KMS-11 (cell line): Measurements from ENCODE around the gene DST.

Experiments
- H2AFZ ChIP-seq: fragments of 200-600 bp; sonication (generic); 2 replicates; pipeline ENCODE4 v1.6.1; 2016; ENCODE audit warnings: antibody characterized with exemption, mixed run types, low read depth
- H3K27ac ChIP-seq: fragments of 200-600 bp; sonication (generic); 2 replicates; pipeline ENCODE4 v1.6.1; 2016; ENCODE audit warnings: mild to moderate bottlenecking, mixed run types
- H3K27me3 ChIP-seq: fragments of 200-600 bp; sonication (generic); 2 replicates; pipeline ENCODE4 v1.6.1; 2017; ENCODE audit warnings: mild to moderate bottlenecking, low read depth, mixed run types, moderate library complexity; ENCODE audit not compliant: insufficient read depth
- H3K36me3 ChIP-seq: fragments of 200-600 bp; sonication (generic); 2 replicates; pipeline ENCODE4 v1.6.1; 2017; ENCODE audit warnings: mild to moderate bottlenecking, mixed run types; ENCODE audit not compliant: insufficient read depth
- H3K4me1 ChIP-seq: fragments of 200-600 bp; sonication (generic); 2 replicates; pipeline ENCODE4 v1.6.1; 2016; ENCODE audit warnings: mild to moderate bottlenecking, low read depth, mixed run types; ENCODE audit not compliant: poor library complexity, severe bottlenecking
- H3K4me2 ChIP-seq: fragments of 200-600 bp; sonication (generic); 2 replicates; pipeline ENCODE4 v1.7.0; 2016; ENCODE audit warnings: mild to moderate bottlenecking, mixed run types
- H3K4me3 ChIP-seq: fragments of 200-600 bp; sonication (generic); IDR thresholded peaks from 2 replicates; pipeline ENCODE4 v1.6.1; 2017; ENCODE audit warnings: low read depth, low read length, mixed read lengths; ENCODE audit not compliant: insufficient read depth
- H3K79me2 ChIP-seq: fragments of 200-600 bp; sonication (generic); 2 replicates; pipeline ENCODE4 v1.6.1; 2016; ENCODE audit warnings: low read depth, mixed run types; ENCODE audit not compliant: insufficient read depth
- H3K9ac ChIP-seq: fragments of 200-600 bp; sonication (generic); 2 replicates; pipeline ENCODE4 v1.6.1; 2016; ENCODE audit warnings: mild to moderate bottlenecking, mixed run types
- H4K20me1 ChIP-seq: fragments of 200-600 bp; sonication (generic); 2 replicates; pipeline ENCODE4 v1.6.1; 2016; ENCODE audit warnings: mild to moderate bottlenecking, mixed run types; ENCODE audit not compliant: insufficient read depth
- TF ChIP-seq, protein P1 (sequence below): fragments of 200-600 bp; sonication (generic); conservative IDR thresholded peaks from 2 replicates; pipeline ENCODE4 v1.6.1; 2017; ENCODE audit warnings: low read depth, mild to moderate bottlenecking, antibody characterized with exemption, low read length, moderate library complexity, mixed read lengths

The DST gene

GRCh38 chr6:56524891-56525703 lies 117.6 kb downstream of the DST start:
- no peak overlapping the region for H3K4me3 ChIP-seq
- H3K36me3 ChIP-seq: 0 out of 2 replicates have a peak, but pooled peaks cover 3% of the 10 kb centered on the region
- no peak overlapping the region for H3K9ac ChIP-seq
- H2AFZ ChIP-seq: no peak overlapping the region
- no peak overlapping the region for H3K4me2 ChIP-seq
- H3K79me2 ChIP-seq: 0 out of 2 replicates have a peak, but pooled peaks cover 3% of the 10 kb centered on the region
- no peaks in the 10 kb centered on the region for H3K4me1 ChIP-seq
- H4K20me1 ChIP-seq: no peaks in the 10 kb centered on the region
- H3K27me3 ChIP-seq: no peaks in the 10 kb centered on the region
- TF ChIP-seq, protein P1, sequence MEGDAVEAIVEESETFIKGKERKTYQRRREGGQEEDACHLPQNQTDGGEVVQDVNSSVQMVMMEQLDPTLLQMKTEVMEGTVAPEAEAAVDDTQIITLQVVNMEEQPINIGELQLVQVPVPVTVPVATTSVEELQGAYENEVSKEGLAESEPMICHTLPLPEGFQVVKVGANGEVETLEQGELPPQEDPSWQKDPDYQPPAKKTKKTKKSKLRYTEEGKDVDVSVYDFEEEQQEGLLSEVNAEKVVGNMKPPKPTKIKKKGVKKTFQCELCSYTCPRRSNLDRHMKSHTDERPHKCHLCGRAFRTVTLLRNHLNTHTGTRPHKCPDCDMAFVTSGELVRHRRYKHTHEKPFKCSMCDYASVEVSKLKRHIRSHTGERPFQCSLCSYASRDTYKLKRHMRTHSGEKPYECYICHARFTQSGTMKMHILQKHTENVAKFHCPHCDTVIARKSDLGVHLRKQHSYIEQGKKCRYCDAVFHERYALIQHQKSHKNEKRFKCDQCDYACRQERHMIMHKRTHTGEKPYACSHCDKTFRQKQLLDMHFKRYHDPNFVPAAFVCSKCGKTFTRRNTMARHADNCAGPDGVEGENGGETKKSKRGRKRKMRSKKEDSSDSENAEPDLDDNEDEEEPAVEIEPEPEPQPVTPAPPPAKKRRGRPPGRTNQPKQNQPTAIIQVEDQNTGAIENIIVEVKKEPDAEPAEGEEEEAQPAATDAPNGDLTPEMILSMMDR: no peak
- no peak overlapping the region for H3K27ac ChIP-seq

- H3K27ac ChIP-seq: no peak overlapping the region
- H3K79me2 ChIP-seq: 0 out of 2 replicates have a peak, but pooled peaks cover 8% of the 10 kb centered on the region
- H3K4me1 ChIP-seq: no peaks in the 10 kb centered on the region
- H3K4me2 ChIP-seq: no peak overlapping the region
- H3K4me3 ChIP-seq: no peak overlapping the region
- no peak overlapping the region for H2AFZ ChIP-seq
- no peaks in the 10 kb centered on the region for H3K27me3 ChIP-seq
- peaks cover 7% of the 10 kb centered on the region; the same call in 1 of the 2 replicates for H3K36me3 ChIP-seq
- TF ChIP-seq, protein P1: no peak
- no peak overlapping the region for H3K9ac ChIP-seq
- H4K20me1 ChIP-seq: no peaks in the 10 kb centered on the region
Observed at GRCh38 chr6:56522495-56523270, 120.0 kb downstream of the DST start.

DNA sequence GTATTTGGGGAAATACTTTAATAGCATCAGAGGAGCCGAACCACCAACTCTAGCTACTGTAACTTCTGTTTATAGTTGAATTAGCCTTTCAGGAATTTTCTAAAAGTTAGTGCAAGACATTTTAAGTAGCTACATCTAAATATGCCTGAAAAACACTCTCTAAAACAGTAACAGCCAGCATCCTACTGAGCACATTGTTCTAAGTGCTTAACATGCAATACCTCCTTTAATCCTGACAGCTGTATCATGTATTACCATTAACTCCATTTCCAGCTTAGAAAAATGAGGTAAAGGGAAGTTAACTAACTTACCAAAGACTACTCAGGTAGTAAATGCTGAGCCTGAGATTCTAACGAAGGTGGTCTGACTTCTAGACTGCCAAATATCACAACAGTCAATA lies 120.7 kb downstream of the DST start:
- Histone ChIP-seq H3K27me3 (no peaks in the 10 kb centered on the region), H3K4me1 (no peaks in the 10 kb centered on the region), H3K4me2 (no peak overlapping the region), H3K4me3 (no peak overlapping the region), H3K9ac (no peak overlapping the region), H3K79me2 (0 out of 2 replicates have a peak, but pooled peaks cover 8% of the 10 kb centered on the region), H4K20me1 (no peaks in the 10 kb centered on the region), H3K36me3 (peaks cover 7% of the 10 kb centered on the region; the same call in 1 of the 2 replicates), H3K27ac (no peak overlapping the region), H2AFZ (no peak overlapping the region)
- TF ChIP-seq, protein P1: no peak

DNA sequence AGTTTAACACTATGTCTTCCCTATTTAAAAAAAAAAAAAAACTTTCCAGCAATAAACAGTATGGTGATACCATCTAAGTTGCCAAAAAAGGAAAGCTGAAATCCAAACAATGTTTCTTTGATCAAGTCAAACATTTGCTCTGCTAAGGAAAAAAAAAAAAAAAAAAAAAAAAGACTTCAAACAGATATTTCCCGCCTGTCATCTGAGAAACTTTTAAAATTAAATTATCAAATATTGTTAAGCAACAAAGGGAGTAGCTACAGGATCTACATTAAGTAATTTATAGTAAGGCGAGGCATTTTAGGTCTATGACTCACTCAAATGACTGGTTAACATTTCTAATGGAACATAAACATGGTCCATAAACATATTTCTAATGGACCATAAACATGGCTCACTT lies 121.2 kb downstream of the DST start:
- H3K9ac ChIP-seq: no peak overlapping the region
- no peak overlapping the region for H3K27ac ChIP-seq
- H3K79me2 ChIP-seq: 0 out of 2 replicates have a peak, but pooled peaks cover 8% of the 10 kb centered on the region
- TF ChIP-seq, protein P1: no peak
- H3K36me3 ChIP-seq: peaks cover 7% of the 10 kb centered on the region; the same call in 1 of the 2 replicates
- no peaks in the 10 kb centered on the region for H4K20me1 ChIP-seq
- no peaks in the 10 kb centered on the region for H3K27me3 ChIP-seq
- no peak overlapping the region for H3K4me3 ChIP-seq
- no peak overlapping the region for H3K4me2 ChIP-seq
- no peak overlapping the region for H2AFZ ChIP-seq
- H3K4me1 ChIP-seq: no peaks in the 10 kb centered on the region
